ENCODE measurements around the gene TMEM213.

DNA sequence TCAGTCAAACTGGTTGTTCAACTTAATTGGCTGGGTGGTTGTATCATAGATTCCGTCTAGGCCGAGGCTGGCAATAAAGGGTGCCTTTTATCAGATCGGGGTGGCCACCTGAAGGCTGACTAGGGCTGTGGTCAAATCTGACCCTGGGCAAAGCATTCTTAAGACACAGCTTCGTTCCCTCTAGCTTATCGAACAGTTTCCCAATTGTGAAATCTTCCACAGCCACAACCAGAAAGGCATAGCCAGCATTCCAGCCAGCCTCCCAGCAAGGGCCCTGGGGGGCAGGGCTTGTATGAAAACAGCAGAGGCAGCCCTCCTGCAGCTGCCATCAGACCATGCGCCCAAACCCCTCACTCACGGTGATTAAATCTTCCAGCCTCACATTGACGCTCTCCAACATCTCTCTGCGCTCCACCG, 42.5 kb upstream of the TMEM213 start:
- TF ChIP-seq, protein P1, sequence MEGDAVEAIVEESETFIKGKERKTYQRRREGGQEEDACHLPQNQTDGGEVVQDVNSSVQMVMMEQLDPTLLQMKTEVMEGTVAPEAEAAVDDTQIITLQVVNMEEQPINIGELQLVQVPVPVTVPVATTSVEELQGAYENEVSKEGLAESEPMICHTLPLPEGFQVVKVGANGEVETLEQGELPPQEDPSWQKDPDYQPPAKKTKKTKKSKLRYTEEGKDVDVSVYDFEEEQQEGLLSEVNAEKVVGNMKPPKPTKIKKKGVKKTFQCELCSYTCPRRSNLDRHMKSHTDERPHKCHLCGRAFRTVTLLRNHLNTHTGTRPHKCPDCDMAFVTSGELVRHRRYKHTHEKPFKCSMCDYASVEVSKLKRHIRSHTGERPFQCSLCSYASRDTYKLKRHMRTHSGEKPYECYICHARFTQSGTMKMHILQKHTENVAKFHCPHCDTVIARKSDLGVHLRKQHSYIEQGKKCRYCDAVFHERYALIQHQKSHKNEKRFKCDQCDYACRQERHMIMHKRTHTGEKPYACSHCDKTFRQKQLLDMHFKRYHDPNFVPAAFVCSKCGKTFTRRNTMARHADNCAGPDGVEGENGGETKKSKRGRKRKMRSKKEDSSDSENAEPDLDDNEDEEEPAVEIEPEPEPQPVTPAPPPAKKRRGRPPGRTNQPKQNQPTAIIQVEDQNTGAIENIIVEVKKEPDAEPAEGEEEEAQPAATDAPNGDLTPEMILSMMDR (IDR thresholded peaks at IDR 0.05; ENCODE audit: low read depth, low read length, poor library complexity, severe bottlenecking): no peak
- no peak for TF ChIP-seq EZH2phosphoT487 (IDR thresholded peaks at IDR 0.05; ENCODE audit: borderline replicate concordance, low read length)

All from DOHH2 (cell line).